HG03159 (cell line): ENCODE data around the gene CDHR3.

ENCODE experiments used
- ATAC-seq: cut with Tn5 transposase; IDR thresholded peaks from one replicate; pipeline ENCODE4 v1.9.1; 2021; ENCODE audit warnings: mild to moderate bottlenecking, moderate library complexity; ENCODE audit not compliant: unreplicated experiment

The CDHR3 gene

DNA sequence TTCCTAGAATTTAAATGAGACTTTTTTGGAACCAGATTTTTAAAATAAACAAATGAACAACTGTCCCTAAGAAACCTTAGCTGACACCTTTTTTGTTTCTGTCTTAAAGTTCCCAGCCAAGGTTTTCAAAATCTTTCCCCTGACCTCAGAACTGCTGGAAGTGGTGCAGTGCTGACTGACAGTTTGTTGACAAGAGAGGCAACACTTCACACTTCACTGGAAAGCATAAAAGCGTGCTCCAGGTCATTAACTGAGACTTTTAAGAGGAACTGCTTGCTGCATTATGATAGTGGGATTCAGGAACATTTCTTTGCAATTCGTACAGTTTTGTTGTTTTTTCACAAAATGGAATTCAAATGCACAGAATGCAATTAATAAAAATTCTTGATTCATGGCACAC is 112.9 kb downstream of the CDHR3 start:
- no peak for ATAC-seq

DNA sequence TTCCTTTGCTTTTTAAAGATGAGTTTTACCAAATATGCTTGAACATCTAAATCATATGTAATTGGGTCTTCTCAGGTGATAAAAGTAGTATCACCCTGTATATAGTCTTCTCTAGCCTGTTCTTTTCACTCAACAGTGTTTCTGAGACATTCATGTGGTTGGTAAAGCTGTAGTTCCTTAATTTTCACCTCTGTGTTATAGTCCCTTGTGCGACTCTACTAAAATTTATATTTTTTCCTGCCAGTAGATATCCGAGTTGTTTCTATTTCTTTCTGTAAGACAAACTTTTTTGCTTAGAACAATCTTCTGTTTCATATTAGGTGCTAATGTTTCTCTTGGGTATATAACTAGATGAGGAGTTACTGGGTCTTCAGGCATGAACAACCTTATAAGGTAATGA is 113.5 kb downstream of the CDHR3 start:
- ATAC-seq: no peak

DNA sequence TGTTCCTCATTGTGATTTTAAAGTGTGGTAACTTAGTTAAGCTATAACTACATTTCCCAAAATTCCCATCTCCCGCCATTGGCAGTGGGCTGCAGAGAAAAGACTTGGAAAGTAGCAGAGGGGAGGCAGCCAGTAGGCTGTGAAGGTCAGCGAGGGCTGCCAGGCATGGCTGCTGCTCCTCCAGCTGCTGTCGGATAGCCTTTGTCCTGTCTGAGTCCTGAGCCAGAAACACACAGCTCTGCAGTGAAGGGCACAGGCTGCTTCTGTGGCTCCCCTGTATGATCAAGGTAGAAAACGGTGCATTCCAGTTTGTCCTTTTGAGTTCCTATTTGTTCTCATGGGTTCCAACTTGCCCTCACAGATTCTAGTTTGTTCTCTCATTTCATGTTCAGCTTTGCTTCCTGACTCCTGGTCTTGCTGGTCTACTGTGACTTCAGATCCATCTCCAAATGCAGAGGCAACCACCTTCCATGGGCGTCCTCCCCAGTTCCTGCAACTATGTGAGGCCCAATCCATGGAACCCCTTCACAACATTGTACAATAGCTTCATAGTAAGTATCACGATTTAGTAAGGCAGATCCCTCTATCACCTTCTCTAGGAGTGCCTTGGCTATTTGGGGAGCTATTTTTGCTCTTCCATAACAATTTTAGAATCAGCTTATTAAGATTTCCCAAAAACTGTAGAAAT is 117.4 kb downstream of the CDHR3 start:
- no peak for ATAC-seq

DNA sequence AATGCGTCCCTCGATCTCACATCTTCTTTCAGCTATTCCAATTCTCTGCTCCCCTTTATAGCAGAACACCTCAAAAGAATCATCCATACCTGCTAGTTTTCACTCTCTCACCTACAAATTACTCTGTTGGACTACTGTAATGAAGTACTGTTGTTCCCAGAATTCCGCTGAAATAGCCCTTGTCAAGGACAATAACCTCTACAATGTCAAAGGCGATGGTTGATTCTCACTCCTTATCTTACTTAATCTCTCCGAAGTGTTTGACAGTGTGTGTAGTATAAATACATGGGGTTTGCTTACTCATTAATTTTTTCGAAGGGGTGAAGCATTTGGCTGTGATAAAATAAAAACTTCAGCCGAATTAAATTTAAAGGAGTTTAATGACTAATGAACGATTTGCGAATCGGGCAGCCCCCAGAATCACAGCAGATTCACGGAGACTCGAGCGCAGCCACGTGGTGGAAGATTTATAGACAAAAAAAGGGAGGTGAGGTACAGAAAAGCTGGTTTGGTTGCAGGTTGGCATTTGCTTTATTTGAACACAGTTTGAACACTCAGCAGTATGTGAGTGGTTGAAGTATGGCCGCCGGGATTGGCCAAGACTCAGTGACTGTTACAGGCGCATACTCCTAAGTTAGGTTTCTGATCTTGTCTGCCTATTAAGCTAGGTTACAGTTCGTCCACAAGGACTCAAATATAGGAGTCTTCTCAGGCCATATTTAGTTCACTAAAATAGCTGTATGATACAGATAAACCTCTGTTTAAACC is 119.2 kb downstream of the CDHR3 start:
- no peak for ATAC-seq
